NCI-H1930 (cell line): ENCODE measurements around the gene TAGLN2.

Experiments used
- DNase-seq, 2 experiments: peaks; one replicate each; lab custom pipeline; 2025; lab: John Stamatoyannopoulos, UW

Gene TAGLN2

DNA sequence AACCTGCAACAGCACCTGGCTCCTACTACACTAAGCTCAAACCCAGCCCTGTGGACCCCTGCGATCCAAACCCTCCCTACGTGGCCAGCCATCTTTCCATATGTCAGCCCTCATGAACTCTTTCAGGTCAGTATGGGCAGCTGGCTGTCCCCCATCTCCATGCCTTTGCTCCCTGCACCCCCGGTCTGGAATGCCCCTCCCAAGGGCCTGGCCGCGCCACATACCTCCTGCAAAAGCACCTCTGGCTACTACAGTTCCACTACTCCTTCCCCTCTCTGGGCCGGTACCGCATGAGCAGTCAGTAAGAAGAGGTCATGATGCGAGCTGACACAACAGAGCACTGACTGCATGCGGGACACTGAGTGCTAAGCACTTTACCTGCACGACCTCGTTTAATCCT is 10.0 kb upstream of the TAGLN2 start:
- DNase-seq = no peak

DNA sequence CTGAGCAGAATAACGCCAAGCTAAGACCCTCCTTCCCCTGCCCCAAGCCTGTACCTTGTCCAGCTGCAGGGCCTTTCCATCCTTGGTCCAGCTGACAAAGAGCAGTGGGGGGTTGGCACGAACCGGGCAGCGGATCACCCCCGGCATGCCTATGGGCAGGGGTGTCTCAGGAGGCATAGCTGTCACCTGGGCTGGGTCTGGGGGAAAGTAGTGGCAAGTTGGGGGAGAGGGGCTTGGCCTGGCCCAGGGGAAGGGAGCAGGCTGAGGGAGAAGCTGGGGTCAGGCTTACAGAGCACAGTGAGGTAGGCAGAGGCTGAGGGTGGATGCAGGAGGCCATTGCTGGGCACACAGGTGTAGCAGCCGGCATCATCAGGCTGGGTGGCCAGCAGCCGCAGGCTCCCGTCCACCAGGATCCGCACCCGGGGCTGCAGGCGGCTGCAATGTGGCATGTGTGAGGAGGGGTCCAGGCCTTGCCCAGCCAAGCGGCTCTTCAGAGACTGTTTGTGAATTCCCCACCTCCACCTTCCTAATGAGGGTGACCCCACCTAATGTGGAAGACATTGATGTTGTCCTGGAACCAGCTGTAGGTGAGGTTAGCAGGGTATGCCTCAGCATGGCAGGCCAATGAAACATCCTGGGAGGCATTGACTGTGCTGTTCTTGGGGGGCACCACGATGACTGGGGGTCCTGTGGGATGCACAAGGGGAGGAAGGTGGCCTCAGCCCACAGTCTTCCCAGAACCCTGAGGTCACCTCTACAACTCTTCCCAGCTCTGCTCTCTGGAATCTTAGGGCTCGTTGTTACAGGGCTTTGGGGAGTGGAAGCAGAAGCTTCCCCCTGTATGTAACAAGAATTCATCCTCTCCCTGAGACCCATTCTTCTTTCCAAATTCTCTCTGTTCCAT is 9.1 kb upstream of the TAGLN2 start:
- no peak for DNase-seq

DNA sequence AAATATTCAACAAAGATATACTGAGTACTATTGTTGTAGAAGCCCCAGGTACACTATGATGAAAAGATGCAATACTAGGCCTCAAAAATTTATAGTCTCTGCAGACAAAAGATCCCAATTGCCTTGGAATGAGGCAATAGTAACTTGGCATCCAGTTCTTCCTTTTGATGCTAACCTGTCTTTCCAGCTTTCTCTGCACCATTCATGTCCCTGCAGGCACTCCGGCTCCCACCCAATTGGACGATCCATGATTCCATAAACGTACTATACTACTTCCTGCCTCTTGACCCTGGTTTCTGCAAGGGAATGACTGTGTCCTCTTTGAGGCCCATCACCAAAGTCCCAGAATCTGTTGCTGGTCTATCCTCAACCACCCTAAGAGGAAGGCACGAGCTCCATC is 8.0 kb upstream of the TAGLN2 start:
- DNase-seq = no peak

DNA sequence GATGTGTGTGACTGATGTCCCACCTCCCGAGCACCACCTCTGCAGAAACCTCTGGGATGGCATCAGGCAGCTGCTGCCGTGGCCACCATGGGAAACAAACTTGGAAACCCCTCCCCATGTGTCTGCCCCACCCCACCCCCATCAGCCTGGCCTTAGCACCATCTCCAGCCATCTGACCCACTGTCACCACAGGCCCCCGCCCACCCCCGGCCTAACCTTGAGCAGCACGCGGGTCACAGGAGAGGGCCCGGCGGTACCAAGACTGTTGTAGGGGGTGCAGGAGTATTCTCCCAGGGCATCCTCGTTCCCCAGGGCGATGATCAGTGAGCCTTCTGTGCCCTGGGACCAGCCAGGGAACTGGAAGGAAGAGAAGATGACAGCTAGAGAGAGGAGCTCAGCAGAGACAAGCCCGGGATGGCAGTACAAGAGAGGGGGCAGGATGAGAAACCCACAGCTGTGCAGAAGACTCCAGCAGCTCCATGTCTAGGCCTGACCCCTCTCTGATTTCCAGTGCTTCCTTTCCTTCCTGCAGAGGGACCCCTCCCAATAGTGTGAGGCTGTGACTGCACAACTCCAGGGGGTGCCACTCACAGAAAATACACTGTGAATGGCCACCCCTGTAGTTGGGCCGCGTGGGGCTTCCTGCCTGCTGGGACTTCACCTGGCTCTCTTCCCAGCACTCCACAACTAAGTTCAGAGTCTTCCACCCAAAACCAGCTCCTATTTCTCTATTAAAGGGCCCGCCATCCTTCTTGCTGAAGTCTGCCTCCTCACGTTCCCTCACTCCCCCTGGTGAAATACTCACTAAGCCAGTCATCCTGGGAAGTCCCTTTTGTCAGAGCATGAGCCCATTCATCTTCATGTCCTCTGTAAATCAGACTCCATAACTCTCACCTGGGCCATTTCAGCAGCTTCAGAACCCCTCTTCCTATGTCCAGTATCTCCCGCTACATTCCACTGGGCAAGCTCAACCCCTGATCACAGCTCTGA is 7.3 kb upstream of the TAGLN2 start:
- DNase-seq = no peak

DNA sequence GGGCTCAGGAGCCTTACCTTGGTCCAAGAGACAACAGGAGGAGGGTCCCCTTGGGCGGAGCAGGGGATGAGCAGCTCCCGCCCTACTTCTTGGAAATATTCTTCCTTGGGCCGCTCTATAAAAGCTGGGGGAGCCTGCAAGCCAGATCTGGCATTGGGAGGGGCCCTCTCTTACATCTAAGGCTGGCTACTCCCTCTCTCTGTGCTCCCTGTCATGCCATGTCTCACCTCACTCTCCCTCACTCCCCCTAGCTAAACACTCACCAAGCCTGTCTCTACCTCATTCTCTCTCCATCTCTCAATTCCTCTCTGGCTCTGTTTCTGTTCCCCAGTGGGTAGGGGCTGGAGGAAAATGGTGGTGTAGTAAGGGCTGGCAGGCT is 6.5 kb upstream of the TAGLN2 start:
- DNase-seq = no peak

DNA sequence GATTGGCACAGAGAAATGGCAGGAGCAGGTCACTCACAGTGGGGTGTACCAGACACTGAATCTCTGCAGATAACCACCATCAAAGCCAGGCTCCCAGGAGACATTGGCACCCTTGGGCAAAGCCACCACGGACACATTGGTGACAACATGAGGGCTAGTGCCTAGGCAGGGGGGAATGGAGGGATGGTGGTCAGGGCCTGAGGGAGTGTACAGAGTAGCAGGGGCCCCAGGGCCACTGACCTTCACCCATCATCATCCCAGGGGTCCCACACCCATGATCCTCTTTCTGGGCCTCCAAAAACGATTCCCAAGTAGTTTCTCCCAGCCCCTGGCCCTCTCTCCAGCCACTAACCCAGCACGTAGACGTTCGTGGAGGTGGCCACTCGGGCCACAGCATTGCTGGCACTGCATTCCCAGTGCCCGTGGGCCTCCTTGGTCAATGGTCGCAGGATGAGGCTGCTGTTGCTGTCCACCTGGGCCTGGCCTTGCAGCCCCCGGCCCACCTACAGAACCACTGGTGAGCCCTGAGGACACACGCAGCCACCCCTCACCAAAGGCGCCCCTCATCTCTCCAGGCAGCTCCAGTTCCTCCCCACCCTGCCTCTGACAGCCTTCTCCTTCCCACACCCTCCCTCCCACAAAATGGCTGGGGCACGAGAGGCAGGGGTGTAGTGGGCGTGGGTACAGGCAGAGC is 5.9 kb upstream of the TAGLN2 start:
- DNase-seq = no peak

DNA sequence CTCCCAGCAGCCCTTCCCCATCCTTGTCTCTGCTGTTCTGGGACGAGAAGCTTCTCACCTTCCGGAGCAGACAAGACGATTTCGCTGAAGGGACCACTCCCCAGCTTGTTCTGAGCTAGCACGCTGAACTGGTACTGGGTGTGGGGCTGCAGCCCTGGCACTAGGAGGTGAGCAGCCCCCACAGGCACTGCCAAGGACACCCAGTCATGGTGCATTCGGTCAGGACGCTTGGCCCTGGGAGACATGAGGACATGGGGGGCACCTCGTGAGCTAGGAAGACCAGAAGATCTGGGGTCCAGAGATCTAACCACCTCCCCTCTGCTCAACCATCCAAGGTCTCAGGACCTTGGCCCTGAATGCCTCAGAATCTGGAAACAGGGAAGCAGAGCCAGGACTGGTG is 5.3 kb upstream of the TAGLN2 start:
- DNase-seq = no peak

DNA sequence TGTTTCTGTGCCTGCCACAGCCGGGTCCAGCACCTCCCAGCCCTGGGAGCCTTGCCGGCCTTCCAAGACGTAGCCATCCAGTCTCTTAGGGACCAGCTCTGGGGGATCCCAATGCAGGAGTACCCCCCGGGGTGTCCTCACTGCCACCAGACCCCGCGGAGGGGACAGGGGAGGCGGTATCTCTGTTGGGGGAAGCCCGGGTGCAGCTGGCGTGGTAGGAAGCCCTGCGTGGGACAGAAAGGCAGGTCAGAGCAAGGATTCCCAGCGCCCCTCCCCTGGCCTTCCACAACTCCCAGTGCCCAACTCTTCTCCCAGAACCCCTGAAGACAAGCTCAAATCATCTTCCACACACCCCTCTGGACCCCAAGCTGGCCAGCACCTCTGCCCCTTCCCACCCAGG is 4.9 kb upstream of the TAGLN2 start:
- DNase-seq = no peak

DNA sequence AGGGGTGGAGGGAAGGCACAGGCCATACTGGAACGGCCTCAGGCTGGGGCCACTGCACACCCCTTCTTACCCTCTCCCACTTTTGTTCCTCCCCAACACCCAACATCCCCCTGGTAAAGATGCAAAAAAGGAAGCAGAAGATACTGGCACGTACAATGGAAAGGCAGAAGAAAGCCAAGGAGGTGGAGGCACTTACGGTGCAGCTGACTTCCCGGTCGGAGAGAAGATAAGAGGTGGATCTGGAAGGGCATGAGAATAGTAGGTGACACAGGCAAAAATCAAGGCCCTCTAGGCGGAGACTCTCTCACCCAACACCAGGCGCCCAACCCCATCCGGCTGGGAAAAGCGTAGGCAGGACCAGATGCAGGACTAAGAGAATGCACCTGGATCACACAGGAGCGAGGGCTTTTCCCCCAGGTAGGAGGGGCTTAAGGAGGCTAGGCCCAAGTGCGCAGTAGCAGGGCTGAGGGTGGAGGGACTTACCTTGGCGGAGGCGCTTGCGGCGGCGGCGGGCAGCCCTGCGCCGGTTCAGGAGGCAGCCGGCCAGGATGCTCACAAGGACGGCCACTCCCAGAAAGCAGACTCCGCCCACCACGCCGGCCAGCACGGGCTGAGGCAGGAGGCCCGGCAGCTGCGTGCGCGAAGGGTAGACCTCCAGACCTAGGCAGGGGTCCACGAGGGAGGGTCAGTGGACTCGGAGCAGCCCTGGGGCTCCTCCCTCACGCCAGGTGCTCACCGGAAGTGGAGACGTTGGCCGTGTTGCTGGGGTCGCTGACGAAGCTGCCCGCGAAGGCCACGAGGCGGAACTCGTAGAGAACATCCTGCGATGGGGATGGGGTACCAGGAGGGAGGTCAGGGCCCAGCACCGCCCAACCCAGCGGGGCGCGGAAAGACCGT is 4.1 kb upstream of the TAGLN2 start:
- DNase-seq = no peak

DNA sequence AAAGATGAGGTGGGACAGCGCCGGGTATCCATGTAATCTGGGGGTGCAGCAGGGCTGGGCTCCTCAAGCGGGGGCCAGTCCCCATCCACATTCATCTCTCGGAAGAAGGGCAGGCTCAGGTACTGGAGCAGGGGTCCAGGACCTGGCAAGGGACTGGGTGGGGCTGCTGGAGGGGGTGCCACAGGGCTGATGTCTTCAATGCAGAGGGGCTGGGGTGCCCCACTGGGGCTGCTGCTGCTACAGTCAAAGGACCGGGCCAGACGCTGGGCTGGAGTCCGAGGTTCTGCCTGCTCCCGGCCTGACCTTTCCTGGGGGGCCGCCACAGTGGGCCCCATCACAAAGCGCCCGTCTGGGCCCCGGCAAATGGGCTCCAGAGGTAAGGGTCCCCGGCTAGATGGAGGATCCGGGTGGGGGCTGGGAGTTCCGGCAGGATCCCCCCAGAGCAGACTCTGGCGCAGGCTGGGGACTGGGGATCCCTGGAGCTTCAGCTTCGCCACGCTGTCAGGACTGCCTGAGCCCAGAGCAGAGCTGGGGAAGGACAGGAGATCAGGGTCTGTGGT is 3.3 kb upstream of the TAGLN2 start:
- DNase-seq = no peak

DNA sequence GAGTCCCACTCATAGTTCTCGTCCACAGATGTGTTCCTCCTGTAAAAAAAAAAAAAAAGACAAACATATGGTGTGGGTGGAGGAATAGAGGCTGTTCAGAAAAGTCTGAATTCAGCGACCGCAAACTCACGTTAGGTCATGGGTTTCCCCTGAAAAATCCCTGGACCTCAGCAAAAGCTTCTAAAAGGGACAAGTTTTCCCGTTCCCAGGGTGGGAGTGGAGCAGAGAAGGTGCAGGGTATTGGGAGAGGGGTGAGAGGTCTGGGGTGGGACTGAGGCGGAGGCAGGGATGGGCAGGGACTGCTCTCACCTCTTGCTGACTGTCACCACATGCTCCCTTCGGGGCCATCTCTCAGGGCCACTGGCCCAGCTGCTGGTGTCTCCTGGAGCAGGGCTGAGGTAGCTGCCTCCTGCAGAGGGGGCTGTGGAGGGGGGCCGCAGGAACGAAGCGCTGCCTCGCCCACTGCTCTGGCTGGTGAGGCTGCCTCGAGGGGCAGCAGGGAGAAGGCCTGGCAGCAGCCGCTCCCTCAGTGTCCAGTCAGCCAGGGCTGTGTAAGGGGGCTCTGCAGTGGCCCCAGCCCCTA is 2.6 kb upstream of the TAGLN2 start:
- no peak for DNase-seq

DNA sequence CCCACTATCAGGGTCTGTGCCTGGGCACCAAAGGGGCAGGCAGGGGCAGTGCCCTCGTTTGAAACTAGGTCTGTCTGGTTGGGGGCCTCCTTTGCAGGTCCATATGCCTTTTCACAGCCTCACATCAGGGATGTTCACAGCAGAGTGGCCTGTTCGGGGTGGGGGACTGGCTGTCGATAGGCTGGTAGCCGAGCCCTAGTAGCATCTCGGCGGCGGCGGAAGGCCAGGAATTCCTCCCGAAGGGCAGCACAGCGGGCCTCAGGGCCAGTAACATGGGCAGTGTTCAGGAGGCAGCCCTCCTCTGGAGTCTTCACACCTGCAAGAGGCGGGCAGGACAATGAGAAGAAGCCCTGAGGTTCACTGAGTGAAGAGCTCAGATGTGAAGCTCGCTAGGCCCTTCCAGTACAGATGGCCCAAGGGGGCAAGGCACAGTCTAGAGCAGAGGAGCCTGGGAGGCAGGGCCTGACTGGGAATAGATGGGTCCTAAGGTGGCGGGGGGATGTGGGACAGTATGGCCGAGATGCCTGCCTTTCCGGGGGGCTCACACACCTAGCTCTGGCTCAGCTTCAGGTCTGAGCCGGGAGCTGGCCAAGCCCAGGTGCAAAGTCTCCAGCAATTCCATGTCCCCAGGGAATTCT is 2.0 kb upstream of the TAGLN2 start:
- DNase-seq = no peak

DNA sequence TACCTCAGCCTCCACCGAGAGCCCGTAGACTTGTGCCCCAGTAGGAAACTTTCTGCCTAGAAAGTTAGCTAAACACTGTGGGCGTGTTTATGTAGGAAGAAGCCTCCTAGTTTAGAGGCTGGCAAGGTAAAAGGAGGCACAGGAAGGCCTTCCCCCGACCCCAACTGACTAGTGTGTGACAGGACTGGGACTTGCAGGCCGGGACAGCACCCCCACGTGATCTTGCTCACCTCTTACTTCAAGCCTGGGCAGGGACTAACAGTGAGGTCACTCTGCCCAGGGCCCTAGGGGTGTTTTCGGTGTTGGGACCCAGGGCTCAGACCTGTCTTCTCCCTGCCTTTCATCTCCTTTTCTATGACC is 392 bp upstream of the TAGLN2 start:
- DNase-seq = no peak

DNA sequence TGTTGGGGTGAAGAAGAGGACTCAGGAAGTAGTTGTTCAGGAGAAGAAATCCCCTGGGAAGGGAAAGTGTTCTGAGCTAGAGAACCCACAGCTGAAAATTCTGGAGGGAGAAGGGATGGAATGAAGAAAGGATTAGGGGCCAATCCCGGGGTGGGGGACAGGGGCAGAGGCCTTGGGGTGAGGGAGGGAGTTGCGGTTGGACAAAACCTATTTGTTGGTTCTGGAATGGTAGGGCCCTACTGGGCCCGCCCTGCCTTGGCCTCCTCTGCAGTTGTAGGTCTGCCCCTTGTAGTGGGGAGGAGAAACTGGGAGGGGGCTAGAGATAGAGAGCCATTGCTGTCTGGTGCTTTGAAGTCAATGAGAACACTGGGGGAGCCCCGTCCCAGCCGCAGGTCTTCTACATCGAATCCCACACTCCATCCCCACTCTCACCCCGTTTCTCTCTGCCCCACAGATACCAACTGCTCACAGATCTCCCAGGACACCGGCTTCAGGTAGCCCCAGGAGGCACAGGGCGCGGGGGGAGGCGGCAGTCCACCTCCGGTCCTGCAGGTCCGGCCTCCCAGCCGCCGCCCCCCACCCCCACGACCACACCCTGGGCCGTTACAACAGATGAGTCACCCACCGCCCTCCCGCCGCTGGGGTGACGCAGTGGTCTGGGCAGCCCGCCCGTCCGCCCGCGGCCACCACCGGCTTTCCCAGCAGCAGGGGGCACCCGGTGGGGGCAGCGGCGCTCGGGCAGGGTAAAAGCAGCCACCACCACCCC is 1.1 kb downstream of the TAGLN2 start:
- DNase-seq = no peak

DNA sequence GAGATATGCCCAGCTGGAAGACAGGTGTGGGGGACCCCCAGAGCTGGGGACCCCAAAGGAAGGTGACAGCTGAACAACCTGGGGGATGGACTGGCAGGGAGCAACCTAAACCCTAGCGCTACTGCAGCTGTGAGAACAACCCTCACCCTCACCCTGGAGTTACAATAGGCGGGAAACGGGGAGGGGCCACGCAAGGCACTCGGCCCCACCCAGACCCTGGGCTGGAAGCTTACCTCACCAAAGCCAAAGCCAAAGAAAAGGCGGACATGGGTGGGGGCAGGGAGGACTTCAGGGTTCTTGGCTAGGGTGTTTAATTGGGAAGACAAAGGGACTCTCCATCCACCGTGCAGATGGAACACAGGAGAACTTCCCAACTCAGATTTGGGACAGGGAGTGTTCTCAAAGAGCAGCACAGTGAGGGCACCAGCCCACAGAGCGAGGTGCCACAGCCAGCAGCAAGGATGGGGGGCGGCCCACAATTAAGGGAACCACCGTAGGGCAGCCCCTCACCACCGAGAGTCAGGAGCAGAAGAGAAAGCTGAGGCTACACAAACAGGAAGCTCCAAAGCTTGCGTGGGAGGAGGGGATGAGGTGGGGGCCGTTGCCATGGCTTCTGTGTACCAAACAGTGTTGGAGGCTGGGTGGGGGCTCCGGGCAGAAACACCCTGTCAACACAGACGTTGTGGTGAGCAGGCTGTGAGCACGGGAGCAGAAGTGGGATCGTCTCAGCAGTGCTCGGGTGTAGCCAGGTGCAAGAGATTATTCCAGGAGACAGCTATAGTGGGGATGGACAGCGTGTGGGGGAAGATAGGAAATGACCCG is 1.9 kb downstream of the TAGLN2 start:
- DNase-seq = no peak

DNA sequence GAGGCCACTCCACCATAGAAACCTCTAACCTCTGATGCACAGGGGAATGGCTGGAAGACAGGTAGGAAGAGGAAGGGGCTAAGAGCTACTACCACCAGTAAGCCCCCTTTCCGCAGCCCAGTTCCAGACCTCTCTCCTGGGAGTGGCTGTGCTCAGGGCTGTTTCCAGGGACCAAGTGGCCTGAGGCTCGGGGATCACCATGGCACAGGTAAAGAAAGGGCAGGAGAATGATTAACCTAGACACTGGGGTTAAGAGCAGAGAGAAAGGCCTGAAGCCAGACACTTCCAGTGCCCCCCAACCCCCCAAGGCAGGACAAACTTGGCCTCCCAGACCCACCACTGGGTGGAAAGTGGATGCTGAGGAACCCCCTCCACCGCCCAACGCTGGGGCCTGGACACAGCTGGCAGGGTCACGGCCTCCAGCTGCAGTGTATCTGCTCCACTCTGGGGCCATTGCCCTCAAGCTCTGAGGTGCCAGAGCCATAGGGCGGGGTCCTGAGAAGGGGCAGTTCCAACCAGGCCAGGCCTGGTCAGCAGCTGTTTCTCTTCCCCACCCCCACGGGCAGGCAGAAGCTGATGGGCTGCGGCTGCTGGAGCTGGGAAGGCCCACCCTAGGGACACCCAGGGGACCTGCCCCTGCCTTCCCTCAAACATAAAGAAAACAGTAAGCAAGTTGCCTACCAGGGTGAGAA is 2.6 kb downstream of the TAGLN2 start:
- DNase-seq = no peak

DNA sequence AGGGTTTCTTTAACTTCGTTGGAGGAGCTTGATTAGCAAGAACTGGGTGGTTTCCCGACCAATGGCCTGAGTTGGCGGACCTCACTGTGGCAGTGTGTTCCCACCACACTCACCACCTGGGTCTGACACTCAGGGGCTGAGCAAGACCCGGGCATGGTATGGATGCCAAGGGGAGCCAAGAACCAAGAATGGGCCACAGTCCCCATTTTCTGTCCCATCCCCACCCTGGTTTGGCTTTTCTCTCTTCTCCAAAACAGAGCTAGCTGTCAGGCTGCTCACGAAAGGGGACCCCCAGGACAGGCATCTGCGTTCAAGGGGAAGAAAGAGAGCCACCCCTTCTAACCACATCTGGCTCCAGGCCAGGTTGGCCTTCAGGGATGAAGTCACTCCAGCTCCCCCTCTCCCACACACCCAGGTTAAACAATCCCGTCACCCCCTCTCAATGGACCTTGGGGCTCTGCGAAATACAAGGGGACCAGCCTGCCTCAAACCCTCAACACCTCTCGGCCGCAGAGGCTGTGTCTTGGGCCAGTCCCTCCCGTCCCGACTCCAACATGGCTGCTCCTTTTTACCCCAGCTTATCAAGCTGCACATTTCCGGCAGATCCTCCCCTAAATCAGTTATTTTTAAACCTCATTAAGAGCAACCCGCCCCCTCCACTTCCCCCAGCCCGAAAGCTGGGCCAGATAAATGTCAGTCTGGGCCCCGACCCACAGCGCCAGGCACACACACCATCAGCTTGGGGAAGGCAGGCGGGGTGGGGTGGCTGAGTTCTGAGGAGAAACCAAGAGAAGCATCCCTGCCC is 3.4 kb downstream of the TAGLN2 start:
- no peak for DNase-seq
